Neural cell (in vitro differentiated cells): Measurements from ENCODE around the gene AP2A2. TPM values are rescaled to one million over a fixed set of nuclear protein-coding genes. Genes with fewer than 3 reads are reported as not detected.

Source experiments
- H2AFZ ChIP-seq: fragments of 200-600, 300-800 bp; sonication (generic), shearing (Covaris generic); 2 replicates; pipeline ENCODE4 v1.6.0; 2014; ENCODE audit warnings: low read depth, mild to moderate bottlenecking, antibody characterized with exemption, low read length, moderate library complexity
- H3F3A ChIP-seq: fragments of 200-600 bp; shearing (Covaris generic); 2 replicates; pipeline ENCODE4 v1.6.1; 2016; ENCODE audit warnings: mild to moderate bottlenecking, moderate library complexity, mixed read lengths, antibody characterized with exemption, low read length; ENCODE audit not compliant: insufficient read depth, poor library complexity, severe bottlenecking
- H3K27ac ChIP-seq: fragments of 200-600, 300-800 bp; sonication (generic), shearing (Covaris generic); 2 replicates; pipeline ENCODE4 v1.5.1; 2014; ENCODE audit warnings: mild to moderate bottlenecking, low read length, moderate library complexity
- H3K27me3 ChIP-seq: fragments of 300-800, 200-600 bp; sonication (generic), shearing (Covaris generic); 2 replicates; pipeline ENCODE4 v1.6.0; 2014; ENCODE audit warnings: mild to moderate bottlenecking, low read depth, low read length, moderate library complexity; ENCODE audit not compliant: insufficient read depth
- H3K36me3 ChIP-seq: fragments of 300-800, 200-600 bp; sonication (generic), shearing (Covaris generic); 2 replicates; pipeline ENCODE4 v1.5.1; 2014; ENCODE audit warnings: mild to moderate bottlenecking, antibody characterized with exemption, low read length, moderate library complexity; ENCODE audit not compliant: insufficient read depth
- H3K4me2 ChIP-seq: fragments of 300-800, 200-600 bp; sonication (generic), shearing (Covaris generic); 2 replicates; pipeline ENCODE4 v1.6.0; 2014; ENCODE audit warnings: mild to moderate bottlenecking, low read length
- H3K4me3 ChIP-seq: fragments of 300-800, 200-600 bp; sonication (generic), shearing (Covaris generic); 2 replicates; pipeline ENCODE4 v1.5.1; 2014; ENCODE audit warnings: mild to moderate bottlenecking, low read length, moderate library complexity
- H3K79me2 ChIP-seq: fragments of 200-600 bp; shearing (Covaris generic); replicated peaks from 2 replicates; pipeline ENCODE4 v1.6.0; 2014; ENCODE audit warnings: mild to moderate bottlenecking, low read length, moderate library complexity; ENCODE audit not compliant: insufficient read depth
- H3K9ac ChIP-seq: fragments of 300-800, 200-600 bp; sonication (generic), shearing (Covaris generic); 2 replicates; pipeline ENCODE4 v1.6.1; 2016; ENCODE audit warnings: mild to moderate bottlenecking, low read length, mixed read lengths
- H3K9me2 ChIP-seq: fragments of 200-600 bp; shearing (Covaris generic); 2 replicates; pipeline ENCODE4 v1.6.1; 2016; ENCODE audit warnings: mild to moderate bottlenecking, low read length, mixed read lengths; ENCODE audit not compliant: insufficient read depth
- H3K9me3 ChIP-seq: fragments of 200-600, 300-800 bp; sonication (generic), shearing (Covaris generic); 2 replicates; pipeline ENCODE4 v1.6.1; 2016; ENCODE audit warnings: mild to moderate bottlenecking, mixed run types, low read length, moderate library complexity, mixed read lengths
- H4K20me1 ChIP-seq: fragments of 200-600 bp; shearing (Covaris generic); 2 replicates; pipeline ENCODE4 v1.6.1; 2016; ENCODE audit warnings: mild to moderate bottlenecking, mixed run types; ENCODE audit not compliant: insufficient read depth
- CTCF ChIP-seq: fragments of 450-650 bp; IDR thresholded peaks from 2 replicates; pipeline ENCODE4 v1.5.1; 2014; ENCODE audit warnings: antibody characterized with exemption, mild to moderate bottlenecking, moderate library complexity; ENCODE audit not compliant: poor library complexity, severe bottlenecking
- EP300 ChIP-seq: fragments of 450-650 bp; conservative IDR thresholded peaks from 2 replicates; pipeline ENCODE4 v1.6.1; 2014; ENCODE audit warnings: antibody characterized with exemption, mild to moderate bottlenecking, moderate library complexity; ENCODE audit not compliant: poor library complexity, severe bottlenecking
- EZH2 ChIP-seq: fragments of 200-600, 300-800 bp; shearing (Covaris generic), sonication (generic); IDR thresholded peaks from 2 replicates; pipeline ENCODE4 v1.6.1; 2014; ENCODE audit warnings: antibody characterized with exemption, low read length, borderline replicate concordance, mild to moderate bottlenecking; ENCODE audit not compliant: insufficient read depth, poor library complexity, severe bottlenecking
- MXI1 ChIP-seq: fragments of 450-650 bp; conservative IDR thresholded peaks from 2 replicates; pipeline ENCODE4 v1.6.1; 2014; ENCODE audit warnings: antibody characterized with exemption, mild to moderate bottlenecking; ENCODE audit not compliant: poor library complexity, severe bottlenecking
- POLR2AphosphoS5 ChIP-seq: IDR thresholded peaks from 2 replicates; pipeline ENCODE4 v1.6.1; 2012
- RAD21 ChIP-seq: fragments of 450-650 bp; conservative IDR thresholded peaks from 2 replicates; pipeline ENCODE4 v1.6.1; 2014; ENCODE audit warnings: antibody characterized with exemption, mild to moderate bottlenecking, moderate library complexity
- SMC3 ChIP-seq: fragments of 450-650 bp; conservative IDR thresholded peaks from 2 replicates; pipeline ENCODE4 v1.6.1; 2014; ENCODE audit warnings: antibody characterized with exemption, mild to moderate bottlenecking, moderate library complexity; ENCODE audit not compliant: poor library complexity
- TAF1 ChIP-seq: IDR thresholded peaks from 2 replicates; pipeline ENCODE4 v1.6.1; 2012; ENCODE audit warnings: low read depth
- polyA plus RNA-seq: library from polyadenylated mRNA; depleted of rRNA; stranded (reverse); fragments of >200 nt; gene quantifications from 2 replicates; pipeline ENCODE4 v1.2.3, GENCODE V29; 2014
- TF ChIP-seq, protein P1 (sequence below): IDR thresholded peaks from 2 replicates; pipeline ENCODE4 v1.6.1; 2012; ENCODE audit warnings: borderline replicate concordance

AP2A2 gene
- polyA plus RNA-seq, 1 donor from 2014 or later, result 46.5 TPM

DNA sequence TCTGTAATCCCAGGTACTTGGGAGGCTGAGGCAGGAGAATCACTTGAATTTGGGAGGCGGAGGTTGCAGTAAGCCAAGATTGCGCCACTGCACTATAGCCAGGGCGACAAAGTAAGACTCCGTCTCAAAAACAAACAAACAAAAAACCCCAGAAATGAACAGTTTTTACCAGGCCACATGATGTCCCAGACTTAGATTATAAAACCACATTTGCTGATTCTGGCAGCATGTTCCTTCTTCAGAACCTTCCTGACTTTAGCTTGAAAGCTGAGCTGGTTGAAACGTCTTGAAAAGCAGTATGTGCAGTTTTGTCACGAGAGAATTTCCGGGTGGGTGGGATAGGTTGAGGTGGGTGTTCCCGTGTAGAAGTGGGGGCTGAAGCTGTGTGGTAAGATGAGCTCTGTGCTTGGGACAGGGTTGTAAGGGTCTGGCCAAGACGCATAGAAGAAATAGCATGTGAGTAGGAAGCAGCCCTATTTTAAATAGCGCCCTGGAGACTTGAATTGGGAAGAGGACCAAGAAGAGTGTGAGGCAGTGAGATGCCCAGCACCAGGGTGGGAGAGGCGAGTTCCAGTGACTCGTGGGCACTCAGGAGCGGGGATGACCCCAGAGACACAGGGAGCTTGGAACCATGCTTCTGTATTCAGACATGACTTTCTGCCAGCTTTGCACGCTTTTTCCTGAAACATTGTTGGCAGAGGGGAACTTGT lies 7.6 kb downstream of the AP2A2 start:
- no peak overlapping the region for H3K9ac ChIP-seq

GRCh38 chr11:933936-934335 lies 8.3 kb downstream of the AP2A2 start:
- no peaks in the 10 kb centered on the region for H3K36me3 ChIP-seq
- no peaks in the 10 kb centered on the region for H3K9me3 ChIP-seq
- H3K4me2 ChIP-seq, result no peak overlapping the region
- H3K4me3 ChIP-seq, result no peak overlapping the region
- H4K20me1 ChIP-seq, result no peaks in the 10 kb centered on the region
- TF ChIP-seq SMC3 (no peak), RAD21 (no peak), TAF1 (no peak), EZH2 (no peak), EP300 (no peak)
- TF ChIP-seq, protein P1, sequence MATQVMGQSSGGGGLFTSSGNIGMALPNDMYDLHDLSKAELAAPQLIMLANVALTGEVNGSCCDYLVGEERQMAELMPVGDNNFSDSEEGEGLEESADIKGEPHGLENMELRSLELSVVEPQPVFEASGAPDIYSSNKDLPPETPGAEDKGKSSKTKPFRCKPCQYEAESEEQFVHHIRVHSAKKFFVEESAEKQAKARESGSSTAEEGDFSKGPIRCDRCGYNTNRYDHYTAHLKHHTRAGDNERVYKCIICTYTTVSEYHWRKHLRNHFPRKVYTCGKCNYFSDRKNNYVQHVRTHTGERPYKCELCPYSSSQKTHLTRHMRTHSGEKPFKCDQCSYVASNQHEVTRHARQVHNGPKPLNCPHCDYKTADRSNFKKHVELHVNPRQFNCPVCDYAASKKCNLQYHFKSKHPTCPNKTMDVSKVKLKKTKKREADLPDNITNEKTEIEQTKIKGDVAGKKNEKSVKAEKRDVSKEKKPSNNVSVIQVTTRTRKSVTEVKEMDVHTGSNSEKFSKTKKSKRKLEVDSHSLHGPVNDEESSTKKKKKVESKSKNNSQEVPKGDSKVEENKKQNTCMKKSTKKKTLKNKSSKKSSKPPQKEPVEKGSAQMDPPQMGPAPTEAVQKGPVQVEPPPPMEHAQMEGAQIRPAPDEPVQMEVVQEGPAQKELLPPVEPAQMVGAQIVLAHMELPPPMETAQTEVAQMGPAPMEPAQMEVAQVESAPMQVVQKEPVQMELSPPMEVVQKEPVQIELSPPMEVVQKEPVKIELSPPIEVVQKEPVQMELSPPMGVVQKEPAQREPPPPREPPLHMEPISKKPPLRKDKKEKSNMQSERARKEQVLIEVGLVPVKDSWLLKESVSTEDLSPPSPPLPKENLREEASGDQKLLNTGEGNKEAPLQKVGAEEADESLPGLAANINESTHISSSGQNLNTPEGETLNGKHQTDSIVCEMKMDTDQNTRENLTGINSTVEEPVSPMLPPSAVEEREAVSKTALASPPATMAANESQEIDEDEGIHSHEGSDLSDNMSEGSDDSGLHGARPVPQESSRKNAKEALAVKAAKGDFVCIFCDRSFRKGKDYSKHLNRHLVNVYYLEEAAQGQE, result no peak
- no peaks in the 10 kb centered on the region for H3K9me2 ChIP-seq
- peaks cover 70% of the 10 kb centered on the region for H3K79me2 ChIP-seq
- no peaks in the 10 kb centered on the region for H3K27me3 ChIP-seq
- no peaks in the 10 kb centered on the region for H3F3A ChIP-seq
- no peak overlapping the region for H2AFZ ChIP-seq
- no peak overlapping the region for H3K9ac ChIP-seq
- no peak overlapping the region for H3K27ac ChIP-seq

More for the DNA sequence above, 7.6 kb downstream of the AP2A2 start:
- Histone ChIP-seq H3K4me2 (no peak overlapping the region), H3K79me2 (peaks cover 77% of the 10 kb centered on the region), H2AFZ (no peak overlapping the region), H4K20me1 (no peaks in the 10 kb centered on the region), H3K9me3 (no peaks in the 10 kb centered on the region), H3K27me3 (no peaks in the 10 kb centered on the region), H3K27ac (no peak overlapping the region), H3K36me3 (no peaks in the 10 kb centered on the region), H3K9me2 (no peaks in the 10 kb centered on the region), H3F3A (no peaks in the 10 kb centered on the region), H3K4me3 (no peak overlapping the region)
- TF ChIP-seq POLR2AphosphoS5, result no peak
- no peak for TF ChIP-seq SMC3
- TF ChIP-seq EZH2, result no peak
- no peak for TF ChIP-seq TAF1
- TF ChIP-seq MXI1, result no peak
- TF ChIP-seq RAD21, result no peak
- TF ChIP-seq CTCF, result no peak
- TF ChIP-seq, protein P1, result no peak
- TF ChIP-seq EP300, result no peak
